ENCODE measurements around the gene ABAT.

- TF ChIP-seq, protein P1, sequence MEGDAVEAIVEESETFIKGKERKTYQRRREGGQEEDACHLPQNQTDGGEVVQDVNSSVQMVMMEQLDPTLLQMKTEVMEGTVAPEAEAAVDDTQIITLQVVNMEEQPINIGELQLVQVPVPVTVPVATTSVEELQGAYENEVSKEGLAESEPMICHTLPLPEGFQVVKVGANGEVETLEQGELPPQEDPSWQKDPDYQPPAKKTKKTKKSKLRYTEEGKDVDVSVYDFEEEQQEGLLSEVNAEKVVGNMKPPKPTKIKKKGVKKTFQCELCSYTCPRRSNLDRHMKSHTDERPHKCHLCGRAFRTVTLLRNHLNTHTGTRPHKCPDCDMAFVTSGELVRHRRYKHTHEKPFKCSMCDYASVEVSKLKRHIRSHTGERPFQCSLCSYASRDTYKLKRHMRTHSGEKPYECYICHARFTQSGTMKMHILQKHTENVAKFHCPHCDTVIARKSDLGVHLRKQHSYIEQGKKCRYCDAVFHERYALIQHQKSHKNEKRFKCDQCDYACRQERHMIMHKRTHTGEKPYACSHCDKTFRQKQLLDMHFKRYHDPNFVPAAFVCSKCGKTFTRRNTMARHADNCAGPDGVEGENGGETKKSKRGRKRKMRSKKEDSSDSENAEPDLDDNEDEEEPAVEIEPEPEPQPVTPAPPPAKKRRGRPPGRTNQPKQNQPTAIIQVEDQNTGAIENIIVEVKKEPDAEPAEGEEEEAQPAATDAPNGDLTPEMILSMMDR (IDR thresholded peaks at IDR 0.05; ENCODE audit: insufficient read depth, low read depth, low read length), result peak; percentile 54
- no peak for TF ChIP-seq EZH2 (IDR thresholded peaks at IDR 0.05; ENCODE audit: insufficient read depth, low read length)
Observed at GRCh38 chr16:8655184-8655717, 19.2 kb upstream of the ABAT start.
